WTC11 (cell line): ENCODE results near the gene NDUFS2. TPM values are rescaled to one million over a fixed set of nuclear protein-coding genes. Genes with fewer than 3 reads are reported as not detected.

ENCODE experiments used
- CBFB ChIP-seq: sonication (generic); formaldehyde crosslinking; IDR thresholded peaks from 2 replicates; pipeline ENCODE4 v1.8.1; 2022; ENCODE audit warnings: mild to moderate bottlenecking, low read depth, missing genetic modification reagents
- EMX1 ChIP-seq: fragments of 250-450 bp; sonication (Bioruptor Pico); IDR thresholded peaks from 2 replicates; pipeline ENCODE4 v1.8.0; 2021; ENCODE audit warnings: mild to moderate bottlenecking
- ETV6 ChIP-seq: sonication (generic); formaldehyde crosslinking; IDR thresholded peaks from 2 replicates; pipeline ENCODE4 v1.8.1; 2022; ENCODE audit warnings: mild to moderate bottlenecking, missing genetic modification reagents
- FOXK1 ChIP-seq: sonication (generic); formaldehyde crosslinking; IDR thresholded peaks from 2 replicates; pipeline ENCODE4 v1.8.0; 2022; ENCODE audit warnings: mild to moderate bottlenecking, moderate library complexity, missing genetic modification reagents
- FOXP1 ChIP-seq: sonication (generic); formaldehyde crosslinking; IDR thresholded peaks from 2 replicates; pipeline ENCODE4 v1.8.0; 2022; ENCODE audit warnings: missing genetic modification reagents, mild to moderate bottlenecking, moderate library complexity, borderline replicate concordance
- GABPB1 ChIP-seq: sonication (generic); formaldehyde crosslinking; IDR thresholded peaks from 2 replicates; pipeline ENCODE4 v1.8.1; 2023; ENCODE audit warnings: mild to moderate bottlenecking, missing genetic modification reagents
- NFATC4 ChIP-seq: fragments of 250-450 bp; sonication (Bioruptor Pico); IDR thresholded peaks from 2 replicates; pipeline ENCODE4 v1.9.0; 2021; ENCODE audit warnings: mild to moderate bottlenecking
- NFE2L1 ChIP-seq: sonication (generic); formaldehyde crosslinking; IDR thresholded peaks from 2 replicates; pipeline ENCODE4 v1.8.1; 2023; ENCODE audit warnings: missing genetic modification reagents
- SP1 ChIP-seq: sonication (generic); formaldehyde crosslinking; conservative IDR thresholded peaks from 2 replicates; pipeline ENCODE4 v1.8.1; 2022; ENCODE audit warnings: missing genetic modification reagents
- ZNF219 ChIP-seq: sonication (generic); formaldehyde crosslinking; IDR thresholded peaks from 2 replicates; pipeline ENCODE4 v1.8.0; 2023; ENCODE audit warnings: missing genetic modification reagents, mild to moderate bottlenecking, borderline replicate concordance
- ZNF396 ChIP-seq: fragments of 250-450 bp; sonication (Bioruptor Pico); IDR thresholded peaks from 2 replicates; pipeline ENCODE4 v1.8.0; 2021; ENCODE audit warnings: mild to moderate bottlenecking, moderate library complexity, borderline replicate concordance
- ZNF423 ChIP-seq: fragments of 250-450 bp; sonication (Bioruptor Pico); IDR thresholded peaks from 2 replicates; pipeline ENCODE4 v2.1.2; 2022; ENCODE audit warnings: mild to moderate bottlenecking, moderate library complexity
- total RNA-seq: library from RNA; stranded (reverse); gene quantifications from 3 replicates; pipeline ENCODE4 v1.2.3, GENCODE V29; 2021
- TF ChIP-seq, protein P1 (sequence below): fragments of 250-450 bp; sonication (Bioruptor Pico); IDR thresholded peaks from 2 replicates; pipeline ENCODE4 v1.9.0; 2021; ENCODE audit warnings: moderate library complexity, mild to moderate bottlenecking, inconsistent platforms, borderline replicate concordance
- TF ChIP-seq, protein P2 (sequence below): sonication (generic); formaldehyde crosslinking; IDR thresholded peaks from 2 replicates; pipeline ENCODE4 v1.8.1; 2022; ENCODE audit warnings: low read depth, mild to moderate bottlenecking, moderate library complexity, missing genetic modification reagents, borderline replicate concordance
- TF ChIP-seq, protein P3 (sequence below): sonication (generic); formaldehyde crosslinking; IDR thresholded peaks from 2 replicates; pipeline ENCODE4 v1.8.0; 2022; ENCODE audit warnings: mild to moderate bottlenecking, missing genetic modification reagents
- TF ChIP-seq, protein P4 (sequence below): fragments of 250-450 bp; sonication (Bioruptor Pico); IDR thresholded peaks from 2 replicates; pipeline ENCODE4 v1.9.0; 2021; ENCODE audit warnings: mild to moderate bottlenecking
- TF ChIP-seq, protein P5 (sequence below): fragments of 250-450 bp; sonication (Bioruptor Pico); IDR thresholded peaks from 2 replicates; pipeline ENCODE4 v1.9.0; 2021; ENCODE audit warnings: mild to moderate bottlenecking
- TF ChIP-seq, protein P6 (sequence below): fragments of 250-450 bp; sonication (Bioruptor Pico); IDR thresholded peaks from 2 replicates; pipeline ENCODE4 v1.8.0; 2021; ENCODE audit warnings: mild to moderate bottlenecking
- TF ChIP-seq, protein P7 (sequence below): sonication (generic); formaldehyde crosslinking; IDR thresholded peaks from 2 replicates; pipeline ENCODE4 v1.8.1; 2023; ENCODE audit warnings: mild to moderate bottlenecking, missing genetic modification reagents, moderate library complexity
- TF ChIP-seq, protein P8 (sequence below): sonication (generic); formaldehyde crosslinking; IDR thresholded peaks from 2 replicates; pipeline ENCODE4 v1.8.1; 2022; ENCODE audit warnings: mild to moderate bottlenecking, moderate library complexity, missing genetic modification reagents
- TF ChIP-seq, protein P9 (sequence below): sonication (generic); formaldehyde crosslinking; IDR thresholded peaks from 2 replicates; pipeline ENCODE4 v1.8.1; 2022; ENCODE audit warnings: mild to moderate bottlenecking, missing genetic modification reagents, moderate library complexity, borderline replicate concordance
- TF ChIP-seq, protein P10 (sequence below): sonication (generic); formaldehyde crosslinking; conservative IDR thresholded peaks from 2 replicates; pipeline ENCODE4 v1.8.1; 2023; ENCODE audit warnings: mild to moderate bottlenecking, low read depth, missing genetic modification reagents, moderate library complexity

Gene NDUFS2
- total RNA-seq, 1 experiment from 2014 or later = 108 TPM

DNA sequence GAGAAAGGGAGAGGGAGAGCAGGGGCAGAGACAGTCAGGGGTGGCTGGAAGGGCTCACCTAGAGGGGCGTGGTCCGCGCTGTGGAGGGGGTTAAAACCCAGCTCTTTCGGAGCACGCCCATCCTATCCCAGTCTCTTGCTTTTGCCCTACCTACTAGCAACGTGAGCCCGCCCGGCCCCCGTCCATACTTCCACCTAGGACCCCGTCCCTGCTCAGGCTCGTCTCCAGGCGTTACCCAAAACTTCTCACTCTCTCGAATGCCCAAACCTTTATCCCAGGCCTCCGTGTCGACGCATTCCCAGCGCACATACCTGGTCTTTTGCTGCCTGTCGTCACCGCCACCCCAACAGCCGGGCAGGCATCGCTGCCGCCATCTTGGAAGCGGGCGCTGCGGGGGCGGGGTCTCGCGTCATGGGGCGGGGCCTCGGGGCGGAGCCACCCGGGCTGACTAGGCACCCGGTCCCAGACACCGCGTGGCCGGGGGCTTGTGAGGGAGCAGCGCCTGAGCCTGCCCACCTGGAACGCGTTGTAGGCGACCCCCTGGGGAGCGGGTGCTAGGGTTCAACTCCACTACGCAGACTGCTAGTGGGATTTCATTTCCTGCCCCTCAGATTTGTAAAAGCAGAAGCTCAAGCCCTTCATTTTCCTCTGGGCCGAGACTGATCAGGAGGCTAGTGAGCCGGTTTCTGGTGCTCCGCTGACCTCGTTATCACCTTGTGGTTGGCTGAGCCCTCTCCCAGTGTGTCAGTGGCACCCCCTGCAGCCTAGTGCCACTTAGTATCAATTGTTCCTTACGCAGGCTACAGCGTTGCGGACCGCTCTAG, 24.8 kb upstream of the NDUFS2 start, which contains the start of gene B4GALT3 (continued):
- TF ChIP-seq GABPB1 (CRISPR knock-in tag) (peak; percentile 42), SP1 (CRISPR knock-in tag) (peak; percentile 99), CBFB (CRISPR knock-in tag) (no peak), ZNF396 (no peak), NFATC4 (no peak), EMX1 (CRISPR knock-in tag) (no peak), ZNF423 (CRISPR knock-in tag) (peak; percentile 96), FOXK1 (peak; percentile 71), ZNF219 (CRISPR knock-in tag) (no peak), FOXP1 (CRISPR knock-in tag) (no peak), ETV6 (CRISPR knock-in tag) (peak; percentile 59; the same call in 1 of the 2 replicates), NFE2L1 (CRISPR knock-in tag) (peak; percentile 31; the same call in 1 of the 2 replicates)
- TF ChIP-seq, protein P1, sequence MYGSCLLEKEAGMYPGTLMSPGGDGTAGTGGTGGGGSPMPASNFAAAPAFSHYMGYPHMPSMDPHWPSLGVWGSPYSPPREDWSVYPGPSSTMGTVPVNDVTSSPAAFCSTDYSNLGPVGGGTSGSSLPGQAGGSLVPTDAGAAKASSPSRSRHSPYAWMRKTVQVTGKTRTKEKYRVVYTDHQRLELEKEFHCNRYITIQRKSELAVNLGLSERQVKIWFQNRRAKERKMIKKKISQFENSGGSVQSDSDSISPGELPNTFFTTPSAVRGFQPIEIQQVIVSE (CRISPR knock-in tag) = no peak
- TF ChIP-seq, protein P2, sequence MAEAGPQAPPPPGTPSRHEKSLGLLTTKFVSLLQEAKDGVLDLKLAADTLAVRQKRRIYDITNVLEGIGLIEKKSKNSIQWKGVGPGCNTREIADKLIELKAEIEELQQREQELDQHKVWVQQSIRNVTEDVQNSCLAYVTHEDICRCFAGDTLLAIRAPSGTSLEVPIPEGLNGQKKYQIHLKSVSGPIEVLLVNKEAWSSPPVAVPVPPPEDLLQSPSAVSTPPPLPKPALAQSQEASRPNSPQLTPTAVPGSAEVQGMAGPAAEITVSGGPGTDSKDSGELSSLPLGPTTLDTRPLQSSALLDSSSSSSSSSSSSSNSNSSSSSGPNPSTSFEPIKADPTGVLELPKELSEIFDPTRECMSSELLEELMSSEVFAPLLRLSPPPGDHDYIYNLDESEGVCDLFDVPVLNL = no peak
- TF ChIP-seq, protein P3, sequence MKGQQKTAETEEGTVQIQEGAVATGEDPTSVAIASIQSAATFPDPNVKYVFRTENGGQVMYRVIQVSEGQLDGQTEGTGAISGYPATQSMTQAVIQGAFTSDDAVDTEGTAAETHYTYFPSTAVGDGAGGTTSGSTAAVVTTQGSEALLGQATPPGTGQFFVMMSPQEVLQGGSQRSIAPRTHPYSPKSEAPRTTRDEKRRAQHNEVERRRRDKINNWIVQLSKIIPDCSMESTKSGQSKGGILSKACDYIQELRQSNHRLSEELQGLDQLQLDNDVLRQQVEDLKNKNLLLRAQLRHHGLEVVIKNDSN = 0 out of 2 replicates have a peak, but pooled peaks have one; percentile 40
- TF ChIP-seq, protein P4, sequence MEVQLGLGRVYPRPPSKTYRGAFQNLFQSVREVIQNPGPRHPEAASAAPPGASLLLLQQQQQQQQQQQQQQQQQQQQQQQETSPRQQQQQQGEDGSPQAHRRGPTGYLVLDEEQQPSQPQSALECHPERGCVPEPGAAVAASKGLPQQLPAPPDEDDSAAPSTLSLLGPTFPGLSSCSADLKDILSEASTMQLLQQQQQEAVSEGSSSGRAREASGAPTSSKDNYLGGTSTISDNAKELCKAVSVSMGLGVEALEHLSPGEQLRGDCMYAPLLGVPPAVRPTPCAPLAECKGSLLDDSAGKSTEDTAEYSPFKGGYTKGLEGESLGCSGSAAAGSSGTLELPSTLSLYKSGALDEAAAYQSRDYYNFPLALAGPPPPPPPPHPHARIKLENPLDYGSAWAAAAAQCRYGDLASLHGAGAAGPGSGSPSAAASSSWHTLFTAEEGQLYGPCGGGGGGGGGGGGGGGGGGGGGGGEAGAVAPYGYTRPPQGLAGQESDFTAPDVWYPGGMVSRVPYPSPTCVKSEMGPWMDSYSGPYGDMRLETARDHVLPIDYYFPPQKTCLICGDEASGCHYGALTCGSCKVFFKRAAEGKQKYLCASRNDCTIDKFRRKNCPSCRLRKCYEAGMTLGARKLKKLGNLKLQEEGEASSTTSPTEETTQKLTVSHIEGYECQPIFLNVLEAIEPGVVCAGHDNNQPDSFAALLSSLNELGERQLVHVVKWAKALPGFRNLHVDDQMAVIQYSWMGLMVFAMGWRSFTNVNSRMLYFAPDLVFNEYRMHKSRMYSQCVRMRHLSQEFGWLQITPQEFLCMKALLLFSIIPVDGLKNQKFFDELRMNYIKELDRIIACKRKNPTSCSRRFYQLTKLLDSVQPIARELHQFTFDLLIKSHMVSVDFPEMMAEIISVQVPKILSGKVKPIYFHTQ (CRISPR knock-in tag) = no peak
- TF ChIP-seq, protein P5, sequence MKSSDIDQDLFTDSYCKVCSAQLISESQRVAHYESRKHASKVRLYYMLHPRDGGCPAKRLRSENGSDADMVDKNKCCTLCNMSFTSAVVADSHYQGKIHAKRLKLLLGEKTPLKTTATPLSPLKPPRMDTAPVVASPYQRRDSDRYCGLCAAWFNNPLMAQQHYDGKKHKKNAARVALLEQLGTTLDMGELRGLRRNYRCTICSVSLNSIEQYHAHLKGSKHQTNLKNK (CRISPR knock-in tag) = no peak
- TF ChIP-seq, protein P6, sequence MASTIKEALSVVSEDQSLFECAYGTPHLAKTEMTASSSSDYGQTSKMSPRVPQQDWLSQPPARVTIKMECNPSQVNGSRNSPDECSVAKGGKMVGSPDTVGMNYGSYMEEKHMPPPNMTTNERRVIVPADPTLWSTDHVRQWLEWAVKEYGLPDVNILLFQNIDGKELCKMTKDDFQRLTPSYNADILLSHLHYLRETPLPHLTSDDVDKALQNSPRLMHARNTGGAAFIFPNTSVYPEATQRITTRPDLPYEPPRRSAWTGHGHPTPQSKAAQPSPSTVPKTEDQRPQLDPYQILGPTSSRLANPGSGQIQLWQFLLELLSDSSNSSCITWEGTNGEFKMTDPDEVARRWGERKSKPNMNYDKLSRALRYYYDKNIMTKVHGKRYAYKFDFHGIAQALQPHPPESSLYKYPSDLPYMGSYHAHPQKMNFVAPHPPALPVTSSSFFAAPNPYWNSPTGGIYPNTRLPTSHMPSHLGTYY (CRISPR knock-in tag) = no peak
- TF ChIP-seq, protein P7, sequence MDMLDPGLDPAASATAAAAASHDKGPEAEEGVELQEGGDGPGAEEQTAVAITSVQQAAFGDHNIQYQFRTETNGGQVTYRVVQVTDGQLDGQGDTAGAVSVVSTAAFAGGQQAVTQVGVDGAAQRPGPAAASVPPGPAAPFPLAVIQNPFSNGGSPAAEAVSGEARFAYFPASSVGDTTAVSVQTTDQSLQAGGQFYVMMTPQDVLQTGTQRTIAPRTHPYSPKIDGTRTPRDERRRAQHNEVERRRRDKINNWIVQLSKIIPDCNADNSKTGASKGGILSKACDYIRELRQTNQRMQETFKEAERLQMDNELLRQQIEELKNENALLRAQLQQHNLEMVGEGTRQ (CRISPR knock-in tag) = peak; percentile 59
- TF ChIP-seq, protein P8, sequence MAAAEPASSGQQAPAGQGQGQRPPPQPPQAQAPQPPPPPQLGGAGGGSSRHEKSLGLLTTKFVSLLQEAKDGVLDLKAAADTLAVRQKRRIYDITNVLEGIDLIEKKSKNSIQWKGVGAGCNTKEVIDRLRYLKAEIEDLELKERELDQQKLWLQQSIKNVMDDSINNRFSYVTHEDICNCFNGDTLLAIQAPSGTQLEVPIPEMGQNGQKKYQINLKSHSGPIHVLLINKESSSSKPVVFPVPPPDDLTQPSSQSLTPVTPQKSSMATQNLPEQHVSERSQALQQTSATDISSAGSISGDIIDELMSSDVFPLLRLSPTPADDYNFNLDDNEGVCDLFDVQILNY (CRISPR knock-in tag) = peak; percentile 69; the same call in 1 of the 2 replicates
- TF ChIP-seq, protein P9, sequence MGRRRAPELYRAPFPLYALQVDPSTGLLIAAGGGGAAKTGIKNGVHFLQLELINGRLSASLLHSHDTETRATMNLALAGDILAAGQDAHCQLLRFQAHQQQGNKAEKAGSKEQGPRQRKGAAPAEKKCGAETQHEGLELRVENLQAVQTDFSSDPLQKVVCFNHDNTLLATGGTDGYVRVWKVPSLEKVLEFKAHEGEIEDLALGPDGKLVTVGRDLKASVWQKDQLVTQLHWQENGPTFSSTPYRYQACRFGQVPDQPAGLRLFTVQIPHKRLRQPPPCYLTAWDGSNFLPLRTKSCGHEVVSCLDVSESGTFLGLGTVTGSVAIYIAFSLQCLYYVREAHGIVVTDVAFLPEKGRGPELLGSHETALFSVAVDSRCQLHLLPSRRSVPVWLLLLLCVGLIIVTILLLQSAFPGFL (CRISPR knock-in tag) = no peak
- TF ChIP-seq, protein P10, sequence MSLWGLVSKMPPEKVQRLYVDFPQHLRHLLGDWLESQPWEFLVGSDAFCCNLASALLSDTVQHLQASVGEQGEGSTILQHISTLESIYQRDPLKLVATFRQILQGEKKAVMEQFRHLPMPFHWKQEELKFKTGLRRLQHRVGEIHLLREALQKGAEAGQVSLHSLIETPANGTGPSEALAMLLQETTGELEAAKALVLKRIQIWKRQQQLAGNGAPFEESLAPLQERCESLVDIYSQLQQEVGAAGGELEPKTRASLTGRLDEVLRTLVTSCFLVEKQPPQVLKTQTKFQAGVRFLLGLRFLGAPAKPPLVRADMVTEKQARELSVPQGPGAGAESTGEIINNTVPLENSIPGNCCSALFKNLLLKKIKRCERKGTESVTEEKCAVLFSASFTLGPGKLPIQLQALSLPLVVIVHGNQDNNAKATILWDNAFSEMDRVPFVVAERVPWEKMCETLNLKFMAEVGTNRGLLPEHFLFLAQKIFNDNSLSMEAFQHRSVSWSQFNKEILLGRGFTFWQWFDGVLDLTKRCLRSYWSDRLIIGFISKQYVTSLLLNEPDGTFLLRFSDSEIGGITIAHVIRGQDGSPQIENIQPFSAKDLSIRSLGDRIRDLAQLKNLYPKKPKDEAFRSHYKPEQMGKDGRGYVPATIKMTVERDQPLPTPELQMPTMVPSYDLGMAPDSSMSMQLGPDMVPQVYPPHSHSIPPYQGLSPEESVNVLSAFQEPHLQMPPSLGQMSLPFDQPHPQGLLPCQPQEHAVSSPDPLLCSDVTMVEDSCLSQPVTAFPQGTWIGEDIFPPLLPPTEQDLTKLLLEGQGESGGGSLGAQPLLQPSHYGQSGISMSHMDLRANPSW (CRISPR knock-in tag) = no peak
